GM23248 (cell line): ENCODE data around the gene PTPRR. TPM values are rescaled to one million over a fixed set of nuclear protein-coding genes. Genes with fewer than 3 reads are reported as not detected.

Experiments
- DNase-seq: peaks from one replicate; pipeline ENCODE4 v3.0.0-alpha.2; 2015
- H2AFZ ChIP-seq: fragments of 200-600 bp; sonication (generic); 2 replicates; pipeline ENCODE4 v1.6.1; 2016; ENCODE audit warnings: antibody characterized with exemption
- H3F3A ChIP-seq: fragments of 200-600 bp; sonication (generic); 2 replicates; pipeline ENCODE4 v1.6.1; 2016; ENCODE audit warnings: mild to moderate bottlenecking, antibody characterized with exemption, mixed run types; ENCODE audit not compliant: insufficient read depth
- H3K27ac ChIP-seq: fragments of 200-600 bp; sonication (generic); 2 replicates; pipeline ENCODE4 v1.5.1; 2016; ENCODE audit warnings: mild to moderate bottlenecking
- H3K27me3 ChIP-seq: fragments of 200-600 bp; sonication (generic); replicated peaks from 2 replicates; pipeline ENCODE4 v1.6.1; 2016; ENCODE audit warnings: mild to moderate bottlenecking; ENCODE audit not compliant: insufficient read depth
- H3K36me3 ChIP-seq: fragments of 200-600 bp; sonication (generic); 2 replicates; pipeline ENCODE4 v1.6.1; 2016; ENCODE audit warnings: low read depth, mild to moderate bottlenecking
- H3K4me1 ChIP-seq: fragments of 200-600 bp; sonication (generic); 2 replicates; pipeline ENCODE4 v1.6.1; 2016; ENCODE audit warnings: mild to moderate bottlenecking; ENCODE audit not compliant: insufficient read depth
- H3K4me2 ChIP-seq: fragments of 200-600 bp; sonication (generic); one replicate; pipeline ENCODE4 v1.6.1; 2016; ENCODE audit warnings: mild to moderate bottlenecking; ENCODE audit not compliant: unreplicated experiment
- H3K4me3 ChIP-seq: fragments of 200-600 bp; sonication (generic); 2 replicates; pipeline ENCODE4 v1.5.1; 2016; ENCODE audit warnings: mild to moderate bottlenecking
- H3K79me2 ChIP-seq: fragments of 200-600 bp; sonication (generic); 2 replicates; pipeline ENCODE4 v1.6.1; 2016; ENCODE audit warnings: mild to moderate bottlenecking; ENCODE audit not compliant: insufficient read depth
- H3K9ac ChIP-seq: fragments of 200-600 bp; sonication (generic); 2 replicates; pipeline ENCODE4 v1.6.1; 2016; ENCODE audit warnings: mild to moderate bottlenecking
- H3K9me2 ChIP-seq: fragments of 200-600 bp; sonication (generic); 2 replicates; pipeline ENCODE4 v1.6.1; 2016; ENCODE audit warnings: mixed run types, mild to moderate bottlenecking, moderate library complexity; ENCODE audit not compliant: insufficient read depth
- H3K9me3 ChIP-seq: fragments of 200-600 bp; sonication (generic); one replicate; pipeline ENCODE4 v1.6.1; 2017; ENCODE audit warnings: low read depth
- H4K20me1 ChIP-seq: fragments of 200-600 bp; sonication (generic); 2 replicates; pipeline ENCODE4 v1.6.0; 2016; ENCODE audit not compliant: insufficient read depth
- EZH2 ChIP-seq: fragments of 200-600 bp; sonication (generic); IDR thresholded peaks from 2 replicates; pipeline ENCODE4 v1.6.1; 2018; ENCODE audit warnings: antibody characterized with exemption, mild to moderate bottlenecking; ENCODE audit not compliant: insufficient read depth, poor library complexity, severe bottlenecking
- EZH2phosphoT487 ChIP-seq: fragments of 200-600 bp; sonication (generic); IDR thresholded peaks from 2 replicates; pipeline ENCODE4 v1.6.1; 2018; ENCODE audit warnings: antibody characterized with exemption, moderate library complexity, mild to moderate bottlenecking, low read depth; ENCODE audit not compliant: insufficient read depth
- WGBS, 2 experiments: methylation state at CpG; one replicate each; pipeline ENCODE4 v1.1.6; 2015 to 2017; ENCODE audit warnings: low lambda C conversion rate in 2 of 2, low coverage in 1 of 2; ENCODE audit errors: missing lambda C conversion rate in 2 of 2; 5-methylcytosine and 5-hydroxymethylcytosine counted together
- in situ Hi-C: fragments of 300-500 bp; cut with MboI; formaldehyde crosslinking; loops from 2 replicates; pipeline ENCODE4 v1.15.0; 2020
- polyA plus RNA-seq: library from polyadenylated mRNA; unstranded; fragments of >200 nt; fragmentation: Nextera tagmentation; extraction: Ambion mirVana; gene quantifications from 2 replicates; pipeline ENCODE4 v1.2.1, GENCODE V29; 2016
- total RNA-seq: library from RNA; depleted of rRNA; stranded (reverse); fragments of >200 nt; shearing (Covaris generic); gene quantifications from 2 replicates; pipeline ENCODE4 v1.2.3, GENCODE V29; 2014

PTPRR gene
- total and polyA plus RNA-seq, 2 experiments from 2014 or later, result 1.1 to 1.2 TPM

- H3K27me3 ChIP-seq, result no peaks in the 10 kb centered on the region
- in situ Hi-C loops, result no loop called here
- TF ChIP-seq EZH2 (no peak), EZH2phosphoT487 (no peak)
- no peaks in the 10 kb centered on the region for H3K36me3 ChIP-seq
- no peak overlapping the region for H3K4me3 ChIP-seq
- H4K20me1 ChIP-seq, result no peaks in the 10 kb centered on the region
- H3K4me2 ChIP-seq, result peak overlapping the region; percentile 37
- H3K9ac ChIP-seq, result no peak overlapping the region
- H2AFZ ChIP-seq, result no peak overlapping the region
- H3K9me2 ChIP-seq, result no peaks in the 10 kb centered on the region
- peak; percentile 54 for DNase-seq
- H3K9me3 ChIP-seq, result no peaks in the 10 kb centered on the region
- peaks cover 6% of the 10 kb centered on the region; the same call in 1 of the 2 replicates for H3F3A ChIP-seq
- H3K27ac ChIP-seq, result no peak overlapping the region
- no peaks in the 10 kb centered on the region for H3K79me2 ChIP-seq
- 63 to 64% methylated on average over 5 of the region's 5 CpGs for WGBS, 2 experiments
- peaks cover 36% of the 10 kb centered on the region for H3K4me1 ChIP-seq
Observed at GRCh38 chr12:70605976-70606375, 314.6 kb downstream of the PTPRR start.

GRCh38 chr12:70604662-70605061 lies 315.9 kb downstream of the PTPRR start:
- no peaks in the 10 kb centered on the region for H3K79me2 ChIP-seq
- no peak overlapping the region for H3K4me2 ChIP-seq
- H3K9me3 ChIP-seq, result no peaks in the 10 kb centered on the region
- H3K27ac ChIP-seq, result no peak overlapping the region
- H3K36me3 ChIP-seq, result no peaks in the 10 kb centered on the region
- no peak for DNase-seq
- H3K4me3 ChIP-seq, result no peak overlapping the region
- H3K27me3 ChIP-seq, result no peaks in the 10 kb centered on the region
- no peaks in the 10 kb centered on the region for H4K20me1 ChIP-seq
- peaks cover 36% of the 10 kb centered on the region for H3K4me1 ChIP-seq
- WGBS, 2 experiments, result 77 to 79% methylated on average over 4 of the region's 4 CpGs
- H2AFZ ChIP-seq, result no peak overlapping the region
- in situ Hi-C loops, result no loop called here
- no peaks in the 10 kb centered on the region for H3K9me2 ChIP-seq
- TF ChIP-seq EZH2phosphoT487 (no peak), EZH2 (no peak)
- H3F3A ChIP-seq, result no peaks in the 10 kb centered on the region
- H3K9ac ChIP-seq, result no peak overlapping the region

DNA sequence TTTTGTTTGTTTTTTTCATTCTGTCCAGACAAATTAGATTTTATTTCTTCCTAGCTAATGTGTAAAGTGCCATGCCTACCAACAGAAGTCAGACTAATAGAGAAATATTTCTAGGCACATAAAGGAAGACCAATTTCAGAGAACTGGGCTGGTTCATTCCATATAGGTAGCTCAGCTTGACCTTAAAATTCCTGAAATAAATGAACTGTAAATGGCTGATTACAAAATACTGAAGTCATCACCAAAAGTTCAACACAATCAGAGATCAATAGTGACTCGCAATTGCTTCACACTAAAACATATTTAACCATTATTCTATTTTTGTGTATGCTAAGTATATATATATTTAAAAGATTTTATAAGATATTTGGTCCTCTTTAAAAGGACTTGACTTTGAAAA lies 317.5 kb downstream of the PTPRR start:
- 88 to 98% methylated on average over 1 of the region's 1 CpG for WGBS, 2 experiments
- TF ChIP-seq EZH2, result no peak
- TF ChIP-seq EZH2phosphoT487, result no peak
- peak; percentile 41 for DNase-seq
- Histone ChIP-seq H3K27ac (no peak overlapping the region), H3K27me3 (no peaks in the 10 kb centered on the region), H3K4me1 (peaks cover 36% of the 10 kb centered on the region), H3K9me3 (no peaks in the 10 kb centered on the region), H3K4me2 (peak overlapping the region; percentile 33), H4K20me1 (no peaks in the 10 kb centered on the region), H3K79me2 (no peaks in the 10 kb centered on the region), H3K4me3 (no peak overlapping the region), H2AFZ (no peak overlapping the region), H3K9ac (no peak overlapping the region), H3F3A (no peaks in the 10 kb centered on the region), H3K9me2 (no peaks in the 10 kb centered on the region), H3K36me3 (no peaks in the 10 kb centered on the region)
- in situ Hi-C loops, result no loop called here

GRCh38 chr12:70598467-70599193 lies 321.9 kb downstream of the PTPRR start:
- in situ Hi-C loops, result no loop called here
- TF ChIP-seq EZH2phosphoT487 (no peak), EZH2 (no peak)
- H2AFZ ChIP-seq, result no peak overlapping the region
- H3K4me1 ChIP-seq, result peaks cover 18% of the 10 kb centered on the region
- no peak overlapping the region for H3K27ac ChIP-seq
- no peak overlapping the region for H3K9ac ChIP-seq
- no peaks in the 10 kb centered on the region for H3K36me3 ChIP-seq
- no peaks in the 10 kb centered on the region for H3K9me3 ChIP-seq
- H4K20me1 ChIP-seq, result no peaks in the 10 kb centered on the region
- no peak overlapping the region for H3K4me2 ChIP-seq
- no peaks in the 10 kb centered on the region for H3K27me3 ChIP-seq
- 95 to 96% methylated on average over 4 of the region's 4 CpGs for WGBS, 2 experiments
- no peak overlapping the region for H3K4me3 ChIP-seq
- no peaks in the 10 kb centered on the region for H3K9me2 ChIP-seq
- no peak for DNase-seq
- H3K79me2 ChIP-seq, result no peaks in the 10 kb centered on the region
- no peaks in the 10 kb centered on the region for H3F3A ChIP-seq
